HAP-1 (cell line): ENCODE measurements around the gene TTC23L.
"Not testable (repeated sequence)": the region's sequence is repeated elsewhere in the genome, so short reads cannot be mapped to it uniquely, and the experiment has no call there.

Experiments used
- DNase-seq, 2 experiments: peaks; one replicate each; pipeline ENCODE4 v3.0.0-alpha.2; 2016 to 2020; ENCODE audit warnings: low spot score in 2 of 2
- H3K27me3 ChIP-seq: fragments of 250-450 bp; sonication (Bioruptor Pico); 2 replicates; pipeline ENCODE4 v1.5.1; 2020; ENCODE audit warnings: low read depth, mild to moderate bottlenecking, moderate library complexity
- H3K36me3 ChIP-seq: fragments of 250-450 bp; sonication (Bioruptor Pico); replicated peaks from 2 replicates; pipeline ENCODE4 v1.5.1; 2020; ENCODE audit warnings: mild to moderate bottlenecking
- H3K4me1 ChIP-seq: fragments of 250-450 bp; sonication (Bioruptor Pico); 2 replicates; pipeline ENCODE4 v1.5.1; 2020; ENCODE audit warnings: mild to moderate bottlenecking
- H3K4me3 ChIP-seq: fragments of 250-450 bp; sonication (Bioruptor Pico); 2 replicates; pipeline ENCODE4 v1.5.1; 2020; ENCODE audit warnings: mild to moderate bottlenecking, moderate library complexity
- H3K9me3 ChIP-seq: fragments of 250-450 bp; sonication (Bioruptor Pico); 2 replicates; pipeline ENCODE4 v1.5.1; 2020; ENCODE audit warnings: mild to moderate bottlenecking, moderate library complexity
- in situ Hi-C: fragments of 300-500 bp; cut with MboI; formaldehyde crosslinking; loops from 3 replicates; pipeline ENCODE4 v1.14.3; 2020; ENCODE audit warnings: low sequenced_read_pairs, inconsistent platforms, mixed read lengths

Gene TTC23L

GRCh38 chr5:34820593-34820992, 18.4 kb upstream of the TTC23L start:
- Histone ChIP-seq H3K4me1 (no peaks in the 10 kb centered on the region), H3K9me3 (no peaks in the 10 kb centered on the region), H3K36me3 (peaks cover 18% of the 10 kb centered on the region), H3K27me3 (no peaks in the 10 kb centered on the region), H3K4me3 (no peak overlapping the region)
- in situ Hi-C loops, result no loop called here
- no peak for DNase-seq

GRCh38 chr5:34822956-34823715, 15.8 kb upstream of the TTC23L start:
- H3K36me3 ChIP-seq, result peaks cover 33% of the 10 kb centered on the region
- in situ Hi-C loops, result no loop called here
- no peaks in the 10 kb centered on the region for H3K4me1 ChIP-seq
- H3K4me3 ChIP-seq, result no peak overlapping the region
- H3K9me3 ChIP-seq, result no peaks in the 10 kb centered on the region
- H3K27me3 ChIP-seq, result no peaks in the 10 kb centered on the region
- DNase-seq, result no peak

- Histone ChIP-seq H3K9me3 (no peaks in the 10 kb centered on the region), H3K4me1 (no peaks in the 10 kb centered on the region), H3K36me3 (peaks cover 50% of the 10 kb centered on the region), H3K27me3 (no peaks in the 10 kb centered on the region), H3K4me3 (no peak overlapping the region)
- no peak for DNase-seq
- in situ Hi-C loops, result no loop called here
Observed at GRCh38 chr5:34826347-34826746, 12.6 kb upstream of the TTC23L start.

- no peaks in the 10 kb centered on the region for H3K4me1 ChIP-seq
- in situ Hi-C loops, result no loop called here
- no peaks in the 10 kb centered on the region for H3K9me3 ChIP-seq
- no peak for DNase-seq
- H3K27me3 ChIP-seq, result no peaks in the 10 kb centered on the region
- peaks cover 54% of the 10 kb centered on the region for H3K36me3 ChIP-seq
- no peak overlapping the region for H3K4me3 ChIP-seq
Observed at GRCh38 chr5:34827588-34828506, 11.1 kb upstream of the TTC23L start.

GRCh38 chr5:34830827-34831226, 8.1 kb upstream of the TTC23L start:
- H3K27me3 ChIP-seq, DNase-seq, H3K9me3 ChIP-seq, H3K4me1 ChIP-seq, in situ Hi-C loops, H3K4me3 ChIP-seq: not testable (repeated sequence)
- H3K36me3 ChIP-seq, result peaks cover 44% of the 10 kb centered on the region

GRCh38 chr5:34831303-34831702, 7.7 kb upstream of the TTC23L start:
- Histone ChIP-seq H3K27me3 (no peaks in the 10 kb centered on the region), H3K36me3 (peaks cover 44% of the 10 kb centered on the region), H3K4me1 (0 out of 2 replicates have a peak, but pooled peaks cover 4% of the 10 kb centered on the region), H3K9me3 (no peaks in the 10 kb centered on the region), H3K4me3 (no peak overlapping the region)
- in situ Hi-C loops, result no loop called here
- no peak for DNase-seq

GRCh38 chr5:34832568-34832967, 6.4 kb upstream of the TTC23L start:
- Histone ChIP-seq H3K4me3 (no peak overlapping the region), H3K36me3 (peaks cover 34% of the 10 kb centered on the region), H3K27me3 (no peaks in the 10 kb centered on the region), H3K4me1 (0 out of 2 replicates have a peak, but pooled peaks cover 4% of the 10 kb centered on the region), H3K9me3 (no peaks in the 10 kb centered on the region)
- in situ Hi-C loops, result no loop called here
- DNase-seq, result no peak

GRCh38 chr5:34833090-34833489, 5.9 kb upstream of the TTC23L start:
- Histone ChIP-seq H3K27me3 (no peaks in the 10 kb centered on the region), H3K36me3 (peaks cover 29% of the 10 kb centered on the region), H3K4me3 (no peak overlapping the region), H3K9me3 (no peaks in the 10 kb centered on the region), H3K4me1 (0 out of 2 replicates have a peak, but pooled peaks cover 4% of the 10 kb centered on the region)
- in situ Hi-C loops, result no loop called here
- DNase-seq, result no peak

- DNase-seq, result peak; percentile 62 to 64
- H3K4me3 ChIP-seq, result no peak overlapping the region
- 0 out of 2 replicates have a peak, but pooled peaks cover 4% of the 10 kb centered on the region for H3K4me1 ChIP-seq
- no peaks in the 10 kb centered on the region for H3K9me3 ChIP-seq
- peaks cover 25% of the 10 kb centered on the region for H3K36me3 ChIP-seq
- H3K27me3 ChIP-seq, result no peaks in the 10 kb centered on the region
- in situ Hi-C loops, result no loop called here
Observed at GRCh38 chr5:34833976-34834793, 4.8 kb upstream of the TTC23L start.

GRCh38 chr5:34834794-34835089, 4.2 kb upstream of the TTC23L start:
- Histone ChIP-seq H3K9me3 (no peaks in the 10 kb centered on the region), H3K36me3 (peaks cover 22% of the 10 kb centered on the region), H3K4me1 (peaks cover 7% of the 10 kb centered on the region; the same call in 1 of the 2 replicates), H3K4me3 (no peak overlapping the region), H3K27me3 (no peaks in the 10 kb centered on the region)
- DNase-seq, result no peak
- in situ Hi-C loops, result no loop called here

GRCh38 chr5:34835664-34836063, 3.3 kb upstream of the TTC23L start:
- Histone ChIP-seq H3K9me3 (no peaks in the 10 kb centered on the region), H3K4me1 (peaks cover 9% of the 10 kb centered on the region; the same call in 1 of the 2 replicates), H3K36me3 (peaks cover 13% of the 10 kb centered on the region), H3K27me3 (no peaks in the 10 kb centered on the region), H3K4me3 (no peak overlapping the region)
- no peak for DNase-seq
- in situ Hi-C loops, result no loop called here

GRCh38 chr5:34841816-34842215, 2.9 kb downstream of the TTC23L start:
- Histone ChIP-seq H3K4me3 (no peak overlapping the region), H3K4me1 (peaks cover 5% of the 10 kb centered on the region; the same call in 1 of the 2 replicates), H3K9me3 (no peaks in the 10 kb centered on the region), H3K36me3 (no peaks in the 10 kb centered on the region), H3K27me3 (0 out of 2 replicates have a peak, but pooled peaks cover 2% of the 10 kb centered on the region)
- in situ Hi-C loops, result no loop called here
- no peak for DNase-seq

GRCh38 chr5:34842554-34842953, 3.6 kb downstream of the TTC23L start:
- Histone ChIP-seq H3K4me3 (no peak overlapping the region), H3K36me3 (no peaks in the 10 kb centered on the region), H3K4me1 (peaks cover 5% of the 10 kb centered on the region; the same call in 1 of the 2 replicates), H3K9me3 (no peaks in the 10 kb centered on the region), H3K27me3 (0 out of 2 replicates have a peak, but pooled peaks cover 2% of the 10 kb centered on the region)
- no peak for DNase-seq
- in situ Hi-C loops, result no loop called here
